ENCODE results near the gene GULP1. TPM values are rescaled to one million over a fixed set of nuclear protein-coding genes. Genes with fewer than 3 reads are reported as not detected.

Gene GULP1
- total RNA-seq, 1 donor from 2014 or later: 57.2 TPM

GRCh38 chr2:188412190-188412589, 120.5 kb downstream of the GULP1 start:
- Histone ChIP-seq H3K27ac (no peak overlapping the region), H3K27me3 (no peaks in the 10 kb centered on the region), H3K36me3 (no peaks in the 10 kb centered on the region), H3K4me3 (no peak overlapping the region), H3K9me3 (no peaks in the 10 kb centered on the region), H3K4me1 (peaks cover 8% of the 10 kb centered on the region)
- intact Hi-C loops (cut with DNase I): no loop called here
- no peak for DNase-seq (ENCODE audit: extremely low spot score in 2 of 2)
- TF ChIP-seq POLR2A (IDR thresholded peaks at IDR 0.05): no peak

GRCh38 chr2:188414411-188414810, 122.7 kb downstream of the GULP1 start:
- H3K4me3 ChIP-seq: no peak overlapping the region
- H3K4me1 ChIP-seq: peaks cover 8% of the 10 kb centered on the region
- H3K9me3 ChIP-seq: no peaks in the 10 kb centered on the region
- no peak for DNase-seq (ENCODE audit: extremely low spot score in 2 of 2)
- intact Hi-C loops (cut with DNase I): no loop called here
- no peak overlapping the region for H3K27ac ChIP-seq
- H3K27me3 ChIP-seq: no peaks in the 10 kb centered on the region
- no peak for TF ChIP-seq CTCF (IDR thresholded peaks at IDR 0.05)
- TF ChIP-seq POLR2A (IDR thresholded peaks at IDR 0.05): no peak
- no peak for TF ChIP-seq POLR2AphosphoS5 (IDR thresholded peaks at IDR 0.05; ENCODE audit: insufficient read depth in 1 of 2, low read depth in 1 of 2)
- H3K36me3 ChIP-seq: no peaks in the 10 kb centered on the region

GRCh38 chr2:188414869-188415753, 123.4 kb downstream of the GULP1 start:
- intact Hi-C loops (cut with DNase I): no loop called here
- Histone ChIP-seq H3K9me3 (no peaks in the 10 kb centered on the region), H3K27me3 (no peaks in the 10 kb centered on the region), H3K4me1 (peaks cover 8% of the 10 kb centered on the region), H3K36me3 (no peaks in the 10 kb centered on the region), H3K4me3 (no peak overlapping the region), H3K27ac (no peak overlapping the region)
- DNase-seq (ENCODE audit: extremely low spot score in 2 of 2): no peak
- TF ChIP-seq POLR2A (IDR thresholded peaks at IDR 0.05) (no peak), POLR2AphosphoS5 (IDR thresholded peaks at IDR 0.05; ENCODE audit: insufficient read depth in 1 of 2, low read depth in 1 of 2) (no peak), CTCF (IDR thresholded peaks at IDR 0.05) (no peak)

GRCh38 chr2:188415754-188416083, 124.0 kb downstream of the GULP1 start:
- H3K27me3 ChIP-seq: no peaks in the 10 kb centered on the region
- no peaks in the 10 kb centered on the region for H3K36me3 ChIP-seq
- no peaks in the 10 kb centered on the region for H3K9me3 ChIP-seq
- DNase-seq (ENCODE audit: extremely low spot score in 2 of 2): no peak
- no peak overlapping the region for H3K4me3 ChIP-seq
- H3K27ac ChIP-seq: no peak overlapping the region
- no peak for TF ChIP-seq POLR2A (IDR thresholded peaks at IDR 0.05)
- TF ChIP-seq CTCF (IDR thresholded peaks at IDR 0.05): no peak
- TF ChIP-seq POLR2AphosphoS5 (IDR thresholded peaks at IDR 0.05; ENCODE audit: insufficient read depth in 1 of 2, low read depth in 1 of 2): no peak
- intact Hi-C loops (cut with DNase I): no loop called here
- H3K4me1 ChIP-seq: peaks cover 8% of the 10 kb centered on the region

GRCh38 chr2:188416367-188416766, 124.7 kb downstream of the GULP1 start:
- H3K9me3 ChIP-seq: no peaks in the 10 kb centered on the region
- intact Hi-C loops (cut with DNase I): no loop called here
- peaks cover 8% of the 10 kb centered on the region for H3K4me1 ChIP-seq
- no peak overlapping the region for H3K27ac ChIP-seq
- TF ChIP-seq CTCF (IDR thresholded peaks at IDR 0.05) (no peak), POLR2A (IDR thresholded peaks at IDR 0.05) (no peak)
- H3K4me3 ChIP-seq: no peak overlapping the region
- no peaks in the 10 kb centered on the region for H3K27me3 ChIP-seq
- DNase-seq (ENCODE audit: extremely low spot score in 2 of 2): no peak
- H3K36me3 ChIP-seq: no peaks in the 10 kb centered on the region

Data from vagina (tissue), 2 donors.